ENCODE results near the gene GMDS. TPM values are rescaled to one million over a fixed set of nuclear protein-coding genes. Genes with fewer than 3 reads are reported as not detected.

Gene GMDS
- total and polyA plus RNA-seq, 2 experiments from 2014 or later = 30.1 to 36.5 TPM

GRCh38 chr6:1809291-1809988 is 436.0 kb downstream of the GMDS start:
- no peak for ATAC-seq

More at GRCh38 chr6:1809291-1809988, 436.0 kb downstream of the GMDS start:
- no peak for DNase-seq (ENCODE audit: low spot score)
- TF ChIP-seq ETS1 (IDR thresholded peaks at IDR 0.05) (no peak), NANOG (IDR thresholded peaks at IDR 0.05; ENCODE audit: borderline replicate concordance) (no peak), ZNF114 (CRISPR knock-in tag; IDR thresholded peaks at IDR 0.05) (no peak), EZH2 (IDR thresholded peaks at IDR 0.05; ENCODE audit: low read depth, unreplicated experiment) (no peak), CTCF (conservative IDR thresholded peaks at IDR 0.05; ENCODE audit: low read depth in 2 of 2) (no peak), REST (IDR thresholded peaks at IDR 0.05; ENCODE audit: unreplicated experiment) (no peak), STAT1 (IDR thresholded peaks at IDR 0.05; ENCODE audit: unreplicated experiment) (no peak), CREB1 (CRISPR knock-in tag; IDR thresholded peaks at IDR 0.05; ENCODE audit: low read depth) (no peak), ZNF331 (CRISPR knock-in tag; IDR thresholded peaks at IDR 0.05; ENCODE audit: low read depth) (no peak), EZH2phosphoT487 (IDR thresholded peaks at IDR 0.05; ENCODE audit: unreplicated experiment) (no peak), POLR2AphosphoS5 (IDR thresholded peaks at IDR 0.05; ENCODE audit: low read depth) (no peak), ZNF462 (CRISPR knock-in tag; IDR thresholded peaks at IDR 0.05) (no peak), JUNB (IDR thresholded peaks at IDR 0.05; ENCODE audit: unreplicated experiment) (no peak)
- no peaks in the 10 kb centered on the region for H3F3A ChIP-seq (replicated peaks; ENCODE audit: low read depth)
- Mint-ChIP-seq H3K4me1 (peaks cover 28% of the 10 kb centered on the region), H3K27me3 (ENCODE audit: insufficient read depth, low read depth, poor library complexity) (peaks cover 7% of the 10 kb centered on the region), H3K27ac (peak overlapping the region; percentile 66; the same call in 1 of the 2 replicates), H3K9me3 (no peaks in the 10 kb centered on the region), H3K4me3 (no peak overlapping the region), H3K36me3 (ENCODE audit: low read depth) (no peaks in the 10 kb centered on the region)
- no peak overlapping the region for H3K27ac ChIP-seq (ENCODE audit: low read depth)
- no peaks in the 10 kb centered on the region for H3K36me3 ChIP-seq (ENCODE audit: insufficient read depth)
- H4K20me1 ChIP-seq (replicated peaks; ENCODE audit: insufficient read depth) = no peaks in the 10 kb centered on the region
- no peak overlapping the region for H3K4me2 ChIP-seq
- peaks cover 14% of the 10 kb centered on the region for H3K4me1 ChIP-seq (ENCODE audit: insufficient read depth)
- H3K79me2 ChIP-seq (replicated peaks; ENCODE audit: insufficient read depth) = no peaks in the 10 kb centered on the region
- H3K4me3 ChIP-seq = no peak overlapping the region
- no peaks in the 10 kb centered on the region for H3K9me2 ChIP-seq (ENCODE audit: insufficient read depth)
- no peak overlapping the region for H2AFZ ChIP-seq
- H3K27me3 ChIP-seq (ENCODE audit: insufficient read depth) = no peaks in the 10 kb centered on the region
